Esophagus muscularis mucosa (tissue), 4 donors: Measurements from ENCODE around the gene PTPN9.
"Not testable (repeated sequence)": the region's sequence is repeated elsewhere in the genome, so short reads cannot be mapped to it uniquely, and the experiment has no call there.

Source experiments
- CTCF ChIP-seq, 3 experiments: fragments of 200-600 bp in 2 of 3; fragments of 450-650 bp in 1 of 3; sonication (generic) in 2 of 3; IDR thresholded peaks; one replicate each; pipeline ENCODE4 v1.5.1; 2017 to 2019; ENCODE audit warnings: antibody characterized with exemption in 3 of 3, mild to moderate bottlenecking in 2 of 3, moderate library complexity in 1 of 3
- EP300 ChIP-seq: sonication (generic); formaldehyde crosslinking; IDR thresholded peaks from one replicate; pipeline ENCODE4 v1.6.1; 2017; ENCODE audit warnings: antibody characterized with exemption
- POLR2A ChIP-seq: fragments of 450-650 bp; IDR thresholded peaks from one replicate; pipeline ENCODE4 v1.6.1; 2017; ENCODE audit warnings: antibody characterized with exemption, moderate library complexity, mild to moderate bottlenecking, low read depth
- POLR2AphosphoS5 ChIP-seq, 2 donors: sonication (generic); formaldehyde crosslinking; IDR thresholded peaks; one replicate each; pipeline ENCODE4 v1.6.1; 2017; ENCODE audit warnings: antibody characterized with exemption in 2 of 2

- TF ChIP-seq CTCF (IDR thresholded peaks at IDR 0.05); POLR2AphosphoS5 (IDR thresholded peaks at IDR 0.05); POLR2A; EP300: not testable (repeated sequence)
These were observed 7.3 kb upstream of the PTPN9 start for GRCh38 chr15:75586422-75586821.
